ENCODE data around the gene CCDC194. TPM values are rescaled to one million over a fixed set of nuclear protein-coding genes. Genes with fewer than 3 reads are reported as not detected.
"Not testable (repeated sequence)": the region's sequence is repeated elsewhere in the genome, so short reads cannot be mapped to it uniquely, and the experiment has no call there.

The CCDC194 gene
- total RNA-seq, 1 experiment from 2014 or later = 0.37 TPM

DNA sequence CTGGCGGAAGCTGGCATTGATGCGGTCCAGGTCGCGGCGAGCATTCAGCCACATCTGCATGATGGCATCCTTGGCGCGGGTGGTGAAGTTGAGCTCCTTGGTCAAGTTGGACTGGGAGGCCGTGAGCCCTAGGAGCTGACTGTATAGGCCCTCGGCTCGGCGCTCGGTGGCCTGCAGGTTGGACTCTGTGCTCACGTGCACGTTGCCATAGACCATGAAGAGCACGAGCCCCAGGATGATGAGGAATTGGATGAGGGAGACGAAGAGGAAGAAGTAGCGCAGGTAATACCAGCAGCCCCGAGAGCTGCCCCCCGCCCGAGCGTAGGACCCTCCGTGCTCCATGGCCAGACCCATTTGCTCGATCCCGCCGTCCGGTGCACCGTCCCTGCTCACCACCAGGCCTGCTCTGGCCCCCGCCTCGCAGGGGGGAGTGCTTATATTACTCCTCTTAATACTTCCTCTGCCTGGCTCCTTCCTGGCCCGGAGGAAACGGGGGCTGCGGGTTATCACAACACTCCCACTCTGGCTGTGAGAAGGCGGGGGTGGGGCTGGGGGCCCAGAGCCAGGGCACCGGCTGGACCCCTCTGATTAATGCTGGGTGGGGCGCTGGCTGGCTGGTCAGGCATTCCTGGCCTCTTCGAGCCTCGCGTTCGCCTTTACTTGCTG, 16.9 kb downstream of the CCDC194 start, which contains the start of gene PLVAP:
PLVAP (minus strand) TSS at position 408 of the 666 bp plus-strand sequence; CDS start at position 354, 54 bp downstream.
- Mint-ChIP-seq H3K4me1 (ENCODE audit: insufficient read depth, unreplicated experiment) (no peaks in the 10 kb centered on the region), H3K9me3 (ENCODE audit: unreplicated experiment) (no peaks in the 10 kb centered on the region), H3K4me3 (ENCODE audit: unreplicated experiment) (no peak within 1 kb of the TSS), H3K27ac (ENCODE audit: low read depth, unreplicated experiment) (no peak within 1 kb of the TSS), H3K27me3 (ENCODE audit: insufficient read depth, unreplicated experiment) (no peaks in the 10 kb centered on the region), H3K36me3 (ENCODE audit: insufficient read depth, unreplicated experiment) (no peaks in the 10 kb centered on the region)
- no peak for DNase-seq (ENCODE audit: unreplicated experiment)
- intact Hi-C loops (cut with micrococcal nuclease) = no loop called here
- TF ChIP-seq, protein P1, sequence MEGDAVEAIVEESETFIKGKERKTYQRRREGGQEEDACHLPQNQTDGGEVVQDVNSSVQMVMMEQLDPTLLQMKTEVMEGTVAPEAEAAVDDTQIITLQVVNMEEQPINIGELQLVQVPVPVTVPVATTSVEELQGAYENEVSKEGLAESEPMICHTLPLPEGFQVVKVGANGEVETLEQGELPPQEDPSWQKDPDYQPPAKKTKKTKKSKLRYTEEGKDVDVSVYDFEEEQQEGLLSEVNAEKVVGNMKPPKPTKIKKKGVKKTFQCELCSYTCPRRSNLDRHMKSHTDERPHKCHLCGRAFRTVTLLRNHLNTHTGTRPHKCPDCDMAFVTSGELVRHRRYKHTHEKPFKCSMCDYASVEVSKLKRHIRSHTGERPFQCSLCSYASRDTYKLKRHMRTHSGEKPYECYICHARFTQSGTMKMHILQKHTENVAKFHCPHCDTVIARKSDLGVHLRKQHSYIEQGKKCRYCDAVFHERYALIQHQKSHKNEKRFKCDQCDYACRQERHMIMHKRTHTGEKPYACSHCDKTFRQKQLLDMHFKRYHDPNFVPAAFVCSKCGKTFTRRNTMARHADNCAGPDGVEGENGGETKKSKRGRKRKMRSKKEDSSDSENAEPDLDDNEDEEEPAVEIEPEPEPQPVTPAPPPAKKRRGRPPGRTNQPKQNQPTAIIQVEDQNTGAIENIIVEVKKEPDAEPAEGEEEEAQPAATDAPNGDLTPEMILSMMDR (IDR thresholded peaks at IDR 0.05; ENCODE audit: unreplicated experiment) = no peak
- no TSS peak for BruUV-seq (replicated peaks)
- POLR2A ChIA-PET = no interaction called here
- CTCF ChIA-PET = interaction anchor here (0.7 to 1.3 kb wide), 4 partner anchors 14 to 89 kb away, joined by 3 read pairs; no protein-coding TSS in a partner anchor

- ChIA-PET POLR2A (no interaction called here), CTCF (interaction anchor here (1.1 kb wide), 1 partner anchor 19 kb away, joined by 3 read pairs; no protein-coding TSS in a partner anchor)
- Mint-ChIP-seq H3K27me3 (ENCODE audit: insufficient read depth, unreplicated experiment) (no peaks in the 10 kb centered on the region), H3K36me3 (ENCODE audit: insufficient read depth, unreplicated experiment) (no peaks in the 10 kb centered on the region), H3K4me1 (ENCODE audit: insufficient read depth, unreplicated experiment) (peaks cover 7% of the 10 kb centered on the region), H3K9me3 (ENCODE audit: unreplicated experiment) (no peaks in the 10 kb centered on the region), H3K4me3 (ENCODE audit: unreplicated experiment) (no peak overlapping the region), H3K27ac (ENCODE audit: low read depth, unreplicated experiment) (peak overlapping the region; percentile 17)
- intact Hi-C loops (cut with micrococcal nuclease) = no loop called here
- no TSS peak for BruUV-seq (replicated peaks)
- DNase-seq (ENCODE audit: unreplicated experiment) = peak; percentile 86
- TF ChIP-seq, protein P1 (IDR thresholded peaks at IDR 0.05; ENCODE audit: unreplicated experiment) = no peak
These were observed 23.9 kb downstream of the CCDC194 start for GRCh38 chr19:17370026-17370587.

- Mint-ChIP-seq H3K4me1 (ENCODE audit: insufficient read depth, unreplicated experiment) (peaks cover 4% of the 10 kb centered on the region), H3K36me3 (ENCODE audit: insufficient read depth, unreplicated experiment) (no peaks in the 10 kb centered on the region), H3K27ac (ENCODE audit: low read depth, unreplicated experiment) (no peak overlapping the region), H3K4me3 (ENCODE audit: unreplicated experiment) (no peak overlapping the region), H3K9me3 (ENCODE audit: unreplicated experiment) (no peaks in the 10 kb centered on the region), H3K27me3 (ENCODE audit: insufficient read depth, unreplicated experiment) (no peaks in the 10 kb centered on the region)
- TF ChIP-seq, protein P1 (IDR thresholded peaks at IDR 0.05; ENCODE audit: unreplicated experiment) = no peak
- CTCF ChIA-PET = interaction anchor here (0.7 kb wide), 1 partner anchor 9 kb away, joined by 4 read pairs; no protein-coding TSS in a partner anchor
- POLR2A ChIA-PET = interaction anchor here (0.6 kb wide), 1 partner anchor 10 kb away, joined by 3 read pairs; no protein-coding TSS in a partner anchor
- DNase-seq (ENCODE audit: unreplicated experiment) = no peak
- intact Hi-C loops (cut with micrococcal nuclease) = no loop called here
- no TSS peak for BruUV-seq (replicated peaks)
These were observed 28.6 kb downstream of the CCDC194 start for GRCh38 chr19:17365361-17365760.

- ChIA-PET CTCF (interaction anchor here (0.6 to 2.6 kb wide), 3 partner anchors 9 to 584 kb away, joined by 3 to 10 read pairs (median 3); no protein-coding TSS in a partner anchor), POLR2A (interaction anchor here (0.6 kb wide), 1 partner anchor 1647 kb away, joined by 5 read pairs; no protein-coding TSS in a partner anchor)
- H3K9me3 Mint-ChIP-seq (ENCODE audit: unreplicated experiment); H3K4me1 Mint-ChIP-seq (ENCODE audit: insufficient read depth, unreplicated experiment); BruUV-seq (replicated peaks); H3K4me3 Mint-ChIP-seq (ENCODE audit: unreplicated experiment); H3K27me3 Mint-ChIP-seq (ENCODE audit: insufficient read depth, unreplicated experiment); H3K27ac Mint-ChIP-seq (ENCODE audit: low read depth, unreplicated experiment); H3K36me3 Mint-ChIP-seq (ENCODE audit: insufficient read depth, unreplicated experiment); intact Hi-C loops (cut with micrococcal nuclease); DNase-seq (ENCODE audit: unreplicated experiment): not testable (repeated sequence)
These were observed 30.0 kb downstream of the CCDC194 start for GRCh38 chr19:17363852-17364605.
